ENCODE data around the gene INPP5A.
A peak's percentile ranks its signal among the peaks of the same experiment; 100 is the strongest.
"Not testable (repeated sequence)": the region's sequence is repeated elsewhere in the genome, so short reads cannot be mapped to it uniquely, and the experiment has no call there.

Gene INPP5A

DNA sequence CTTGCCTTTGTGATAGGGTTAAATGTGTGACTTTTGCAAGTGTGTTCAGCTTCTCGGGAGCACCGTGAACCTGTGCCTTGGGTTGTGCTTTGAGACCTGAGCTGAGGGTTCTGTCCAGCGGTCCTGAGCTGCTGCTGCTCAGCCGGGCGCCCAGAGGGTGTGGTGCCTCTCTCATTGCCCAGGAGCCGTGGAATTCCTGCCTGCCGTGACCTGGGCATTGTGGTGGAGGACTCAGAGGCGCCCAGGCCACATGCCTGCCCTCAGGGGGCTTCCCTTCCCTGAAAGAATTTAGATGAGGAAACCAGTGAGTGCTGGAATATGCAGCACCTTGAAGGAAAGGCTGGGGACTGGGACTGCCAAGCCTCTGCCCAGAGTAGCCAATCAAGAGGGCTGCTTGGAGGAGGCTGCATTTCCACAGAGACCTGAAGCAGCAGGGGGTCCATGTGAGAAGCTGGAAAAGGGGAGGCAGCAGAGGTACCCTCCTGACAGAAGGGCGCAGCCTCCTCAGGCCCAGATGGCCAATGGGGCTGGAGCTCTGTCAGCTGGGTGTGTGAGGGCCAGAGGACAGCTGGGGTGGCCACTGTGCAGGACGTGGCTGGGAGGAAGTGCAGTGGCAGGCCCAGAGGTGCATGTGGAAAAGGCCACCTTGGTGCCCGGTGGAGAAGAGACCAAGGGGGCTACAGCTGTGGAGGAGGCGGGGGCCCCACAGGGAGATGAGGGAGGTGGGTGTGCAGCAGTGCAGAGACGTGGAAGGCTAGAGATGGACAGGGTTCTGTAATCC, 141.0 kb downstream of the INPP5A start:
- DNase-seq (ENCODE audit: insufficient read length, low spot score), result no peak

DNA sequence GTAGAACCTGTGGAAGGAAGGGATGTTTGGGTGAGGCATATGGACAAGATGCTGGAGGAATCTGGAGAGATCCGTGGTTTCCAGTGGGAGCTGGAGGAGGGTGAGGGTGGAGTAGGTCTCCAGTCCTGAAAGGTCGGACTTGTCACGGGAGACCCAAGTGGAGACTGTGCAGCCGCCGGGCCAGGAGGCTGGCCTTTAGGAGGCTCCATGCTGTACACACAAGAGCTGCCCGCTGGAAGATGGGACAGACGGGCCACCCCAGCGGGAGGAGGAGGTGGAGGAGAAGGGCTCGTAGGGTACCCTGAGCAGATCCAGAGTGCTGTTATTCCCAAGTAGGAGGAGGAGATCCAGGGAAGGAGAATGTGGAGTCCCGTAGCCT, 141.6 kb downstream of the INPP5A start:
- FAIRE-seq (no peak), DNase-seq (ENCODE audit: insufficient read length, low spot score) (no peak)
- no peak for TF ChIP-seq POLR2A (IDR thresholded peaks at IDR 0.05; ENCODE audit: low read depth, low read length)

More for the DNA sequence above, 141.0 kb downstream of the INPP5A start:
- no peak for TF ChIP-seq POLR2A (IDR thresholded peaks at IDR 0.05; ENCODE audit: low read depth, low read length)
- no peak for FAIRE-seq

DNA sequence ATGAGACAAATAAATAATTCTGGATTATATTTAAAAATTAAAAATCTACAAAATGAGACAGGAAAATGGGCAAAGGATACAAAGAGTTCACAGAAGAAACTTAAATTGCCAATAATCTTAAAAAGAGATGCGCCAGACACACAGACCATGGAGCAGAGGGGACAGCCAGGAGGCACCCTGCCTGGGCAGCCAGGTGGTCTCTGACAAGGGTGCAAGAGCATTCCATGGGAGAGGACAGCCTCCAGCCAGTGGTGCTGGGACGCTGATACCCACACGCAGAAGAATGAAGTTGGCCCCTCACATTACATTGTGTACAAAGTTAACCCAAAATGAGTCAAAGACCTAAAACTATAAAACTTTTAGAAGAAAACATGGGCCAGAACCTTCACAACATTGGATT, 142.1 kb downstream of the INPP5A start:
- no peak for TF ChIP-seq POLR2A (IDR thresholded peaks at IDR 0.05; ENCODE audit: low read depth, low read length)
- DNase-seq (ENCODE audit: insufficient read length, low spot score) (no peak), FAIRE-seq (no peak)

DNA sequence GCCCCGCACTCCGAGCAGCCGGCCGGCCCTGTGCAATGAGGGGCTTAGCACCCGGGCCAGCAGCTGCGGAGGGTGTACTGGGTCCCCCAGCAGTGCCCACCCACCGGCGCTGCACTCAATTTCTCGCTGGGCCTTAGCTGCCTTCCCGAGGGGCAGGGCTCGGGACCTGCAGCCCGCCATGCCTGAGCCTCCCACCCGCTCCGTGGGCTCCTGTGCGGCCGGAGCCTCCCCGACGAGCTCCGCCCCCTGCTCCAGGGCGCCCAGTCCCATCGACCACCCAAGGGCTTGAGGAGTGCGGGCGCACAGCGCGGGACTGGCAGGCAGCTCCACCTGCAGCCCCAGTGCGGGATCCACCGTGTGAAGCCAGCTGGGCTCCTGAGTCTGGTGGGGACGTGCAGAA, 143.2 kb downstream of the INPP5A start:
- FAIRE-seq; DNase-seq (ENCODE audit: insufficient read length, low spot score): not testable (repeated sequence)

DNA sequence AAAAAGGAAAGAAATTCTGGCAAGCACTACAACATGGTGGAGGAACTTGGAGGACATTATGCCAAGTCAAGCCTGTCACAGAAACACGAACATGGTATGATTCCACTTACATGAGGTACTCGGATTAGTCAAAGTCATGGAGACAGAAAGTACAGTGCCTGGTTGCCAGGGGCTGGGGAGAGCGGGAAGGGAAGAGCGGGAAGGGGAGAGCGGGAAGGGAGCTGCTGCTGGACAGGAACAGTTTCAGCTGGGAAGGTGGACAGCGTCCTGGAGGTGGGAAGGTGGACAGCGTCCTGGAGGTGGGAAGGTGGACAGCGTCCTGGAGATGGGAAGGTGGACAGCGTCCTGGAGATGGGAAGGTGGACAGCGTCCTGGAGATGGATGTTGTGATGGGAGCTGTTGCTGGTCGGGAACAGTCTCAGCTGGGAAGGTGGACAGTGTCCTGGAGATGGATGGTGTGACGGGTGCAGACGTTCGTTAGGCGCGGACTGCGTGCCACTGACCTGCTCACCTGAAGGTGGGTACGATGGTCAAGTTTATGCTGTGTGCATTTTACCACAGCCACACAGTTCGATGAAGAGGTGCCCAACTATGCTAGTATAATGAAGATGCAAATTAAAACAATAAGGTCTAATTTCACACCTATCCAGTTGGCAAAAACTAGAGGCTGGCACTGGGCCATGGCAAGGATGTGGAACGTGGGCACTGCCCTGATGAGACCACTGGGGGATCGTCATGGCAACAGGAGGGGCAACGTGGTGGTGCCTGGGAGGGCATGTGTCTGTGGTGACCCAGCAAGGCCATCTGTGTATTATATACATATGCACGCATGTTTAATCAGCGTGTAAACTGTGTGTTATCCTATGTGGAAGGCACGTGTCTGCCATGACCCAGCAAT, 144.5 kb downstream of the INPP5A start:
- TF ChIP-seq POLR2A (IDR thresholded peaks at IDR 0.05; ENCODE audit: low read depth, low read length), result no peak
- DNase-seq (ENCODE audit: insufficient read length, low spot score) (no peak), FAIRE-seq (no peak)

DNA sequence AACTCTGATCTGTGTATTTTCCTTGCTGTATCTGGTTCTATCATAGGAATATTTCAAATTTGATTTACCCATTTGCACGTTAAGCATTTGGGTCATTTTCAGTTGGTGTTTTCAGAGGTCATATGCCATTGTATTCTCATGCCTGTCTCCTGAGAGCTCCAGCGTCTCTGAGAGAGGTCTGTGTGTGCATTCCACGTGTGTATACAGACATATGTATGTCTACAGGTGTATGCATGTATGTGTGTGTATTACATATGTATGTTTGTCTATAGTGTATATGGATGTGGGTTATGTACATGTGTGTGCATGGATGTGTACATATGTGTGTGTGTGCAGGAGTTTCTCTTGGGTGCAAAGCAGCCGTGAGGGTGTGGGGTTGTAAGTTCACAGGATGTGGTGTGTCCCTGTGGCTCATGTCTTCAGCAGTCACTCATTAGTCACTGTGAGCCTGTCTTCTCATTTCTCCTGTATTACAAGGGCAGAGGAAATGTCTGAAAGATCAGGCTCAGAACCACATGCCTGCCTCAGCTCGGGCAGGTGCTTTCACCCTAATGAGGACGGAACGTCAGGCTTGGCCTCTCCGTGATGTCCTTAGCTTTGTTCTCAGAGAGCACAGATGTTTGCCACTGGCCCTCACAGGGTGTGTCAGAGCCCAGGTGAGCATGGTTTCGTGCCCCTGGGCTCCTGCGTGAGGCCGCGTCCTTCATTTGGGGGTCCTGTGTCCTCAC, 146.7 kb downstream of the INPP5A start:
- FAIRE-seq (peak; percentile 30), DNase-seq (ENCODE audit: insufficient read length, low spot score) (peak; percentile 58)
- no peak for TF ChIP-seq POLR2A (IDR thresholded peaks at IDR 0.05; ENCODE audit: low read depth, low read length)

DNA sequence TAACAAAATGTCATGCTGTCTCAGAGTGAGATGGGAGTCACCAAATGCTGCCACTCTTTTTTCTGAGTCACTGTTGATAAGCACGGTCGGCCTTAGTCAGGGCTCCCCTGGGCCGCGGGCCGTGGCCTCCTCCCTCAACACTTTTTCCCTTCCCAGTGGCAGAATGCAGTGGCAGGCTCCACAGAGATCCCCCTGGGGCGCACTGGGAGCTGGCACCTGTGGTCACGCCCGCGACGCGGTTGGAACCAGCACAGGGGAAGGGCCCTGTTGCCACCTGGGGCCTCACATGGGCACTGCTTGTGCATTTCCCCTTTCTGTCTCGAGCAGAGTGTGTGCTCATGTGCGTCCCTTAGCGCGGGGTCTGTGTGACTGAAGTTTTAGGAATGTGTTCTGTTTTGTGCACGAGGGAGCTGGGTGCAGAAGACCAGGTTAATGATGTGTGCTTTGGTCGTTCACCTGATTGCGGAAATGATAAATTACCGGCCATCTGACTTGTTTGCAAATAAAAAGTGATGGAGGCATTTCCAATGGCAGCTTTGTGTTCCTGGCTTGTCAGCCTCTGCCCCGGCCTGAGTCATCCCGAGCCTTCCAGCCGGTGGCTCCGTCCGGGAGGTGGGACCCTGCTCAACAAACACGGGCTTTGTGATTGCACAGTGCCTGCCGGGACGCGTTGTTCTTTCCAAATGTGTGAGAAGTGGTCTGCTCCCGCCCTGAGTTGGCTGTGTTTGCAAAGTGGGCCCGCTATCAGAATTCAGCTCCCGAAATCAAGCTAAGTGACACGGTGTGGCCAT, 147.7 kb downstream of the INPP5A start:
- TF ChIP-seq POLR2A (IDR thresholded peaks at IDR 0.05; ENCODE audit: low read depth, low read length), result no peak
- FAIRE-seq (no peak), DNase-seq (ENCODE audit: insufficient read length, low spot score) (peak; percentile 82)

DNA sequence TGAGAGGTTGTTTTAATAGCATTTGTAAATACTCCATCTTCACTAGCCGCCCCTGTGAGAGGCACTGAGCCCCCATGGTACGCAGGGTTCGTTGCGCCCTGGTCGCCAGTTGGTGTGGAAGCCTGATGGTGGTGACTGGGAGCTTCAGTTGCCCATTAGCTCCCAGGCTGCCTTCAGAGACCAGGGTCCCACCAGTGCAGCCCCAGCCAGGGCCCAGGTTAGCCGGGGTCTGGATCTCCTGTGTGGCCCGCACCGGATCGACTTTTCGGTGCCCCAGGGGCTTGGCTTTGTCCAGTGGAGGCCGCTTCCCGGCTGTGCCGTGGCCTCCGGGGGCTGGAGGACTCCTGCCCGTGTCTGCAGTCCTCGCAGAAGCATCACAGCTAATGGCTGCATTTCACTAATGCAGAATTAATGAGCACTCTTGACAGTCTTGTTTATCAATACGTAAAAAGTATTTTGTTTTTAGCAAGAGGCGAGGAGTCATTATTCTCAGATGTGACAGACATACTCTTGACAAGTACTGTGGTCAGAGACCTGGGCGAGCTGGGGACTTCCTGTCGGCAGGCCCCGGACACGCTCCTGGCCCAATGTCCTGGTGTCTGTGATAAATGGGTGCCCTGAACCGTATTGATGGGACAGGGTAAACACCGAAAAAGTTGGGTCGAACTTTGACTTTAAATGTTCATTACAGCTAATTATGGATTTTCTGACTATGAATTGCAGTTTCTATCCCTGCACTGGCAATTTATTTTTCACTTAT, 148.5 kb downstream of the INPP5A start:
- DNase-seq (ENCODE audit: insufficient read length, low spot score) (no peak), FAIRE-seq (no peak)
- TF ChIP-seq POLR2A (IDR thresholded peaks at IDR 0.05; ENCODE audit: low read depth, low read length), result no peak

DNA sequence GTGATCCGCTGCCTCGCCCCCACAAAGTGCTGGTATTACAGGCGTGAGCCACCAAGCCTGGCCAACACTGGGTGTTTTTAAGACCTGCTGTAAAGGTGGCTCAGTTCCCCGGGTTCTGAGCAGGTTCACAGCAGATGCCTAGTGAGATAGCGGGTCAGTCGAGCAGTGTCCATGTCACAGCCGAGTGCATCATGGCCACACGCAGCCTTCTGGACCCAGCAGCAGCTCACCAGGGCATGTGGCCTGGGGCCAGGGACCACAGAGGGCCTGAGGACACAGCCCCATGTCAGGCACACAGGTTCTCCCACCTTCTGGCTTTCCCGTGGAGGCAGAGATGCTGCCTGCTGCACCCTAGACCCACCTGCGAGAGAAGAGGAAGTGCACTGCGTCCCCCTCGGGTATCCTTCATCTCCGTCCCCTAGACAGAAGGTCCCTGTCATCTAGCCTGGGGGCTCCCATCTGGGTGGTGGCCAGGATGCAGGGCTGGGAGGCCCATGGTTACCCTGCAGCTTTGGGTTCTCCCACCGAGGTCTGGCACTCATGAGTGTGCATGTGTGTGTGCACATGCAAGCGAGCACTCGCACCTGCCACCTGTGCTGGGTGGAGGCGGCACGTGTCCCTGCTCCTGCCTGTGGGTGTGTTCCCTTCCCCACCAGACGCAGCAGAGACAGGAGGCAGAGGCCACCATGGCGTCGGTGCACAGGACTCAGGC, 149.8 kb downstream of the INPP5A start:
- no peak for TF ChIP-seq POLR2A (IDR thresholded peaks at IDR 0.05; ENCODE audit: low read depth, low read length)
- FAIRE-seq, result no peak
- DNase-seq (ENCODE audit: insufficient read length, low spot score), result no peak

DNA sequence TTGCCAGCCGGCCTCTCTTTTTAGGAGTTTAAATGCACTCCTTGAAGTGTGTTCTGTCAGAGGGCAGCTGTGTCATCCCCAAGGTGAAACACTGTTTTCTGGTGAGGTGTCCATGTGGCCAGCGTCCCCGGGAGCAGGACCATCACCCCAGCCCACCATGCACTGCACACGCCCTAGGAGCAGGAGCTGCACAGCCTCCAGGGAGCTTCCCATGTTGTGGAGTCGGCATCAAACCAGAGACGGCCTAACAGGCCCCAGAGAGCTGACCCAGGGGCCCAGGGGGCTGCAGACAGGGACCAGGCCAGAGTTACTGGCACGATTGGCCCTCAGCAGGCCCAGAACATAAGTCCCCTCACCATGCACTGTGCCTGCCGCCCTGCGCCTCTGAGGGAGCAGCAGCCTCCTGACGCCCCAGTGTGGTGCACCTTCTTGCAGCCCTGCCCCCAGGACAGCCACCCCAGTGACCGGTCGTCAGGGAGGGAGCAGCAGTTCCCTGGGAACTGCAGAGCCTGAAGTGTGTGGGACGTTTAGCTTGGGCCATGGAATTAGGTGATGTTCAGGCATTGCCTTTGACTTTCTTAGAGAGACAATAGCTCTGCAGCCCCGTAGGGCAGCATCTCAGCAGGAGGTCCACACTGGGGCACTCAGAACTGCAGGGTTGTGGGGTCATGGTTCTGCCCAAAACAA, 150.4 kb downstream of the INPP5A start:
- no peak for TF ChIP-seq POLR2A (IDR thresholded peaks at IDR 0.05; ENCODE audit: low read depth, low read length)
- DNase-seq (ENCODE audit: insufficient read length, low spot score) (no peak), FAIRE-seq (no peak)

DNA sequence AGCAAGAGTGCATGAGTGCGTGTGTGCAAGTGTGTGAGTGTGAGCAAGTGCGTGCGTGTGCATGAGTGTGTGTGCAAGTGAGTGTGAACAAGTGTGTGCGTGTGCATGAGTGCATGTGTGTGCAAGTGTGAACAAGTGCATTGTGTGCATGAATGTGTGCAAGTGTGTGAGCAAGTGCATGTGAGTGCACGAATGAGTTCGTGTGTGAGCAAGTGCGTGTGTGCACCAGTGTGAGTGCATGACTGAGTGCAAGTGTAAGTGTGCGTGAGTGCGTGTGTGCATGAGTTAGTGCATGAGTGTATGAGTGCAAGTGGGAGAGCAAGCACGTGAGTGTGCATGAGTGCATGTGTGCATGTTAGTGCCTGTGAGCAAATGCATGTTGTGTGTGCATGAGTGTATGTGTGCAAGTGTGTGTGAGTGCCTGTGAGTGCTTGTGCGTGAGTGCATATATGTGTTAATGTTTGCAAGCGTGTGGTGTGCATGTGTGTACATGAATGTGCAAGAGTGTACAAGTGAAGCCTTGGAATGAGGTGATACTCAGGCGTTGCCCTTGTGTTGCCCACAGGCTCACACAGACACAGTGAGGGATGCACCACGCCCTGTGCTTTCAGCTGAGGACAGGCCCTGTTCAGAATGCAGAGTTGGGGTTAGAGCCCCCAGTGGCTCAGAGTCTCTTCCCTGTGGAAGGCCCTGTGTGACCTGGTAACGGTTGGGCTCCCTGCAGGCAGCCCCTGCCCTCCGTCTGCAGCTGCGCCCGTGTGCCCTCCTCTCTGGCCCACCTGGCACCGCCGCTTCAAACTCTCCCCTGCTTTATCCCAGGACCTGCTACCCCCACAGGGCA, 151.2 kb downstream of the INPP5A start:
- FAIRE-seq, result no peak
- TF ChIP-seq POLR2A (IDR thresholded peaks at IDR 0.05; ENCODE audit: low read depth, low read length), result no peak

More for the DNA sequence above, 151.2 kb downstream of the INPP5A start:
- no peak for DNase-seq (ENCODE audit: insufficient read length, low spot score)

Data from H54 (cell line).